GM12874 (cell line): ENCODE results near the gene MPDZ.

Experiments used
- CTCF ChIP-seq: IDR thresholded peaks from 2 replicates; pipeline ENCODE4 v1.5.1; 2011; ENCODE audit warnings: low read depth, mild to moderate bottlenecking, control low read depth, low read length, moderate library complexity; ENCODE audit not compliant: insufficient read depth

Gene MPDZ

GRCh38 chr9:13224366-13224765 is 55.1 kb downstream of the MPDZ start:
- no peak for TF ChIP-seq CTCF

- TF ChIP-seq CTCF: no peak
Observed at GRCh38 chr9:13221741-13222140, 57.8 kb downstream of the MPDZ start.

- no peak for TF ChIP-seq CTCF
Observed at GRCh38 chr9:13220837-13221236, 58.7 kb downstream of the MPDZ start.

GRCh38 chr9:13215791-13216554 is 63.5 kb downstream of the MPDZ start:
- TF ChIP-seq CTCF: no peak

- TF ChIP-seq CTCF: no peak
Observed at GRCh38 chr9:13213998-13214397, 65.5 kb downstream of the MPDZ start.

GRCh38 chr9:13213337-13213736 is 66.2 kb downstream of the MPDZ start:
- TF ChIP-seq CTCF: no peak

- no peak for TF ChIP-seq CTCF
Observed at GRCh38 chr9:13210306-13210705, 69.2 kb downstream of the MPDZ start.
